ENCODE measurements around the gene HMMR.

GRCh38 chr5:163533223-163533622 is 72.8 kb downstream of the HMMR start:
- TF ChIP-seq CTCF (IDR thresholded peaks at IDR 0.05) (no peak), POLR2A (IDR thresholded peaks at IDR 0.05) (no peak)

All from lower leg skin (tissue), 3 donors.